ENCODE data around the gene TWF2. TPM values are rescaled to one million over a fixed set of nuclear protein-coding genes. Genes with fewer than 3 reads are reported as not detected.

TWF2 gene
- total and polyA plus RNA-seq, 2 of the 13 experiments (the other 11 are each of a cell fraction or from before 2014, with no cell fraction given) = 45.5 to 108 TPM

GRCh38 chr3:52269776-52270175 is 30.8 kb upstream of the TWF2 start:
- Histone ChIP-seq H3K4me2 (ENCODE audit: low read depth, low read length) (no peak overlapping the region), H4K20me1 (ENCODE audit: insufficient read depth, low read length) (peaks cover 46% of the 10 kb centered on the region), H3K36me3 (replicated peaks in 1 of 2; ENCODE audit: control insufficient read depth in 1 of 2, insufficient read depth in 2 of 2, low read length in 2 of 2) (peaks cover 20 to 70% of the 10 kb centered on the region in 2 experiments), H3K9me3 (ENCODE audit: low read length) (no peaks in the 10 kb centered on the region), H3K4me3 (replicated peaks in 1 of 3; ENCODE audit: insufficient read depth in 1 of 3, low read depth in 2 of 3, low read length in 3 of 3) (no peak overlapping the region), H3K9ac (ENCODE audit: insufficient read depth, low read depth, low read length) (no peak overlapping the region), H2AFZ (ENCODE audit: low read length) (no peak overlapping the region), H3K27me3 (ENCODE audit: control insufficient read depth in 1 of 2, insufficient read depth in 2 of 2, low read length in 2 of 2) (no peaks in the 10 kb centered on the region), H3K79me2 (ENCODE audit: insufficient read depth, low read length) (peaks cover 70% of the 10 kb centered on the region), H3K4me1 (ENCODE audit: insufficient read depth, low read length) (peaks cover 39% of the 10 kb centered on the region), H3K27ac (ENCODE audit: extremely low read length, insufficient read depth, low read length) (no peak overlapping the region)
- WGBS (ENCODE audit: low lambda C conversion rate) = 96% methylated on average over 3 of the region's 3 CpGs
- no peak for ATAC-seq
- CTCF ChIA-PET (ENCODE audit: low intra/inter-chr PET ratio, low total read pairs) = no interaction called here
- POLR2A ChIA-PET = no interaction called here
- DNase-seq (ENCODE audit: low spot score) = no peak
- BruUV-seq (replicated peaks) = no TSS peak
- in situ Hi-C loops (cut with HindIII; ENCODE audit: extremely low pct_ligation_motif_present, low pct_unique_long_range_greater_than_20kb) = no loop called here
- no peak for TF ChIP-seq TGIF2 (CRISPR knock-in tag; IDR thresholded peaks at IDR 0.05)
- TF ChIP-seq ZNF678 (CRISPR knock-in tag; IDR thresholded peaks at IDR 0.05) = no peak
- TF ChIP-seq, protein P1, sequence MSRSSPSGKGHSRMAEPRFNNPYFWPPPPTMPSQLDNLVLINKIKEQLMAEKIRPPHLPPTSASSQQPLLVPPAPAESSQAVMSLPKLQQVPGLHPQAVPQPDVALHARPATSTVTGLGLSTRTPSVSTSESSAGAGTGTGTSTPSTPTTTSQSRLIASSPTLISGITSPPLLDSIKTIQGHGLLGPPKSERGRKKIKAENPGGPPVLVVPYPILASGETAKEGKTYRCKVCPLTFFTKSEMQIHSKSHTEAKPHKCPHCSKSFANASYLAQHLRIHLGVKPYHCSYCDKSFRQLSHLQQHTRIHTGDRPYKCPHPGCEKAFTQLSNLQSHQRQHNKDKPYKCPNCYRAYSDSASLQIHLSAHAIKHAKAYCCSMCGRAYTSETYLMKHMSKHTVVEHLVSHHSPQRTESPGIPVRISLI (CRISPR knock-in tag; IDR thresholded peaks at IDR 0.05; ENCODE audit: borderline replicate concordance) = no peak
- no peak for TF ChIP-seq PHB2 (IDR thresholded peaks at IDR 0.05; ENCODE audit: partially characterized antibody)
- TF ChIP-seq ZNF878 (CRISPR knock-in tag; IDR thresholded peaks at IDR 0.05) = no peak
- no peak for TF ChIP-seq IRF1 (CRISPR knock-in tag; IDR thresholded peaks at IDR 0.05; ENCODE audit: low read depth)
- TF ChIP-seq ZKSCAN5 (CRISPR knock-in tag; IDR thresholded peaks at IDR 0.05) = no peak
- TF ChIP-seq ZNF782 (CRISPR knock-in tag; IDR thresholded peaks at IDR 0.05; ENCODE audit: borderline replicate concordance) = no peak
- no peak for TF ChIP-seq ZMAT3 (CRISPR knock-in tag; conservative IDR thresholded peaks at IDR 0.05)
- intact Hi-C loops (cut with micrococcal nuclease; ENCODE audit: unreplicated experiment) = loop anchor here (2.0 kb wide), 1 partner anchor 21 kb away; no protein-coding TSS in a partner anchor
- FAIRE-seq = no peak
